Left colon (tissue), 2 donors: ENCODE results near the gene RTRAF. TPM values are rescaled to one million over a fixed set of nuclear protein-coding genes. Genes with fewer than 3 reads are reported as not detected.

Experiments used
- ATAC-seq: fragments of 200-7000 bp; cut with Tn5 transposase; one replicate; pipeline ENCODE4 v1.9.1; 2020; ENCODE audit warnings: mild to moderate bottlenecking, moderate library complexity
- DNase-seq, 2 donors: peaks; one replicate each; pipeline ENCODE4 v3.0.0-alpha.2; 2020
- intact Hi-C, 2 donors: fragments of 100-400 bp; cut with DNase I in 1 of 2; cut with micrococcal nuclease in 1 of 2; formaldehyde crosslinking; loops; one replicate each; pipeline versions ENCODE4 v1.11.2 to v1.14.0; 2022; cut with DNase I, micrococcal nuclease
- total RNA-seq, 2 donors: library from RNA; stranded (reverse); fragmentation: NEBNext Ultra II Directional; extraction: Animal tissue kit (Norgen Biotek cat#: 25700); gene quantifications; one replicate each; pipeline ENCODE4 v1.2.1, GENCODE V29; 2021
- donor health status: DM: no; HTN: no; CAD: no.
- donor health status: DM: yes; HTN: yes; CAD: no.

The RTRAF gene
- total RNA-seq, 2 donors from 2014 or later, result 119 to 136 TPM

DNA sequence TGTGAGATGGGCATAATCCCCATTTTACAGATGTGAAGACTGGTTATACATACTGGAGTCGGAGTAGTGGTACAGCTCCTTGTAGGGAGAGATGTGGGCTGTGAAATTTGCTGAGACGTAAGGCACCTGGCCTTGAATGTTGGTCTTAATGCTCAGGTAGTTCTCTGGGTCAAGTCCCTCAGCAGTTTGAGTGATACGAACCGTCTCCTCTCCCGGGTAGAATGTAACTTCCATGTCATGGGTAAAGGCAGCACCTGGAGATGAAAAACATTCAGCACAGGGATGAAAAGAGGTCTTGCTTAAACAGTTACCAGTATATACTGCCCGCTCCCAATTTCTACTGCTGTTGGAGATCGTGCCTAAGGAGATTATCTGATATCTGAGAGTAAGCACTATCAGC lies 51.3 kb downstream of the RTRAF start:
- ATAC-seq (no peak), DNase-seq (no peak)
- intact Hi-C loops, result no loop called here

DNA sequence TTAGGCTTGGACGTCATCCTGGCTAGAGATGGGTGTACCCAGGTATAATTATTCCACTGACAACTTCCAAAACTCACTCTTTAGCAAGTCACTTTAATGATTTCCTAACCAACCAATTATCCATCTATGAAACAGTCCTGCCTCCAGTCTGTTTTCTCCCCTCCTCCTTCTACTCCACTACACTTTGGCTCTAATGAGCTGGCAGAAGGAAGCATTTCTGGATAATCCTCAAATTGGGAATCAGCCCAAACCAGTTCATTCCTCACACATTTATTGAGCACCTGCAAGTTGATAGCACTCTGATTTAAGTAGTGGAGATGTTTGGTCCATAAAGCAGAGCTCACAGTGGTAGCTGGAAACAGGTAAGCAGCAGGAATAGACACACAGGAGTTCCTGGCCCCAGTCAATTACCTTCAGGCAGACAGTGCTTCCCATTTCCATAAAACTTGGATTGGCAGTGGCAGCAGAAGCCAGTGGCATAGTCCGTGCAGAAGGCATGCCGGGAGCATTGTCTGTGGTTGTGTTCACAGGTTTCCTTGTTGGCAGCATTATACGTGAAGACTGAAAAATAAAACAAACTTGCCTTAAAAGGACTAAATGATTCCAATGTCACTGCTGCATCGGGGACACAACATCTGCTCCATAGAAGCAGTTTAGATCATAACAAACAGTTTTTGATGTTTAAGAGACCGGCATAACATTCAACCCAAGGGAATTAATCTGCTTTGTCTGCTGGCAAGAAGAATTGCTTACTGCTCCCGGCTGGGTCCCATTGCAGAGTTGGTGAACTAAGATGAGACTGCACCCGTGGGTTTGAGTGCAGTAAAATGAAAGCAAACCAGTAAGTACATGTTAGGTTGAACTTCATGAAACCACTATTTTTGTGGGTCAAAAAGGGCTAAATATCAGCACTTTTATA lies 53.3 kb downstream of the RTRAF start:
- intact Hi-C loops, result no loop called here
- ATAC-seq, result peak; percentile 83
- no peak for DNase-seq

DNA sequence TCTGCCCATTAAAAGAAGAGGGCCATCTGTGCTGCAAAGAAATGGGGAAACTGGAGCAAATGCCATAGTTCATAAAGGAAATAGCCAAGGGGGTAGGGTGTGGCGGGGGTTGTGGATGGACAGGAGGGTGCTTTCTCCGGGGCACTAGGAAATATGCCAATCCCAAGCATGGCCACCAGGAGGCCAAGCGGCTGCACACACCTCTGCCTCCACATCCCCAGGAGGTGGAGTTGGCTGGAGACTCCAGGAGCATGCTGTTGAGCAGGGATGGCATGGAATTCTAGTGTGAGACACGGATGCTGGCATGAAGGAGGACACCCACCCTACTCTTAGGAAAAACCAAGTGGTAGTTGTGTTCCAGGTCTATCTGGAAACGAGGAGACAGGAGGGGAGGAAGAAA lies 54.3 kb downstream of the RTRAF start:
- peak; percentile 73 for ATAC-seq
- DNase-seq, result peak in 1 of 2 donors; percentile 51
- intact Hi-C loops, result no loop called here

DNA sequence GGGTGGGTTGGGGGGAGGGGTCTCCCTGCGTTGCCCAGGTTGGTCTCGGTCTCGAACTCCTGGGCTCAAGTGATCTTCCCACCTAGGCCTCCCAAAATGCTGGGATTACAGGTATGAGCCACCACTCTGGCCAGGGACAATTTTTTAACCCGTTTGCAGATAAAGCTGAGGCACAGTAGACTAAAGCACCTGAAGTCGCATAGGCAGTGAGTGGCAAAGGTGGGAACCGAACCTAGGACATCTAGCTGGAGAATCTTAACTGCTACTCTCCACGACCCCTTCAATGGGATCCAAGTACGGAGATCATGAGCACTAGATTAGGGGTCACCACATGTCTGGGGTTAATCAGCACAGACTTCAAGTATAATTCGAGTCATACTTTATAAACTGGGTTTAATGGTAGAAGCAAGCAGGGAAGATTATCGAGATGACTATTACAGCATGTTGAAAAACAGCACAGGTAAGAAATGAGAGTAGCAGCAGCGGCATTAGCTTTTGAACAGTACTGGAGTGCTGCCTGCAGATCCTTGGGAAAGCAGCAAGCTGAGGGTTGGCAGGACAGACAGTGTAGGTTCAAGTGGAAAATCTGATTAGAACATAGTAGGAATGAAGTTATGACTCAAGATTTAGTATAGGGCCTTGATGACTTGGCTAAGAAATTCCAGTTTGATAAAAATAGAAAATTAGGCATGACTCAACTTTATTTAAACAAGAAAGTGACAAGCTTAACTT lies 55.6 kb downstream of the RTRAF start:
- no peak for DNase-seq
- intact Hi-C loops, result no loop called here
- ATAC-seq, result no peak

DNA sequence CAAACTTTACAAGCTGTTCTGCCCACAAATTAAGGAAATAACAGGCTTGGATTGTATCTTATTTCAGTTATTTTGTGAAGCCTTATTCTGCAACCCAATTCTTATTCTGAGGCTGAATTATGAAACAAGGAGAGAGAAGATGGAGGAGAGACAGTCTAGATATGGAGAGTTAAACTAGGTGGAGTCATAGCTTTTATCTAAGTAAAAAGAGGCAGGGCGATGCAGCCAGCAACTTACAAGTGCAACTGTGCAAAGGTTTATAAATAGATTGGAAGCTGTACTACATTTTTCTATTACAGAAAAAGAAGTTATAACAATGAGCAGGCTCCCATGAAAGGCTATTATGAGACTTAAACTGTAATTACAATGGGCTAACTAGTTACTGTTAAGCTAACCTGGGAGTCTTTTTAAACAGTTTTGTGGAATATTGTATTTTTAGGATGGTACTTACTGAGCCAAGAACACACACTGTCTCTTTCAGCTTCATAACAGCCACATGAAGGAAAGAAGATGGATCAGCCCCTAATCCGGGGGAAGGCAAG lies 57.1 kb downstream of the RTRAF start:
- DNase-seq, result no peak
- intact Hi-C loops, result no loop called here
- no peak for ATAC-seq

DNA sequence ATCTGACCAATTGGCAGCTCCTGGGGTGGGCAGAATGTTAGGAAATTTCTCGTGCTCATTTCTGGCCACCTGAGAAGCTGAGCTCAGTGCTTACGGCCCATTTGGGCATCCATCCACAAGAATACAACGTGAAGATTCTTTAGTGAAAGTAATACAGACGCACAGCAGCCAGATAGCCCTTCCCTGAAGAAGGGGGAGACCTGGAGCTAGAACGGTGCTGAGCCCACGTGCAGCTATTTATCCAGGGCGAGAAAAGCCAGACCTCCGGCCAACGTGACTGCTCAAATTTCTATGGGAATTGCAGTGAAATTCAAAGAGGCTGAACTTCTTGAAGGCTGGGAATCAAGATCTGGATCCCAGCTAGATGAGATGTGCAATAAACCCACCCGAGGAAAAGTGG lies 58.8 kb downstream of the RTRAF start:
- no peak for ATAC-seq
- DNase-seq, result no peak
- intact Hi-C loops, result no loop called here

DNA sequence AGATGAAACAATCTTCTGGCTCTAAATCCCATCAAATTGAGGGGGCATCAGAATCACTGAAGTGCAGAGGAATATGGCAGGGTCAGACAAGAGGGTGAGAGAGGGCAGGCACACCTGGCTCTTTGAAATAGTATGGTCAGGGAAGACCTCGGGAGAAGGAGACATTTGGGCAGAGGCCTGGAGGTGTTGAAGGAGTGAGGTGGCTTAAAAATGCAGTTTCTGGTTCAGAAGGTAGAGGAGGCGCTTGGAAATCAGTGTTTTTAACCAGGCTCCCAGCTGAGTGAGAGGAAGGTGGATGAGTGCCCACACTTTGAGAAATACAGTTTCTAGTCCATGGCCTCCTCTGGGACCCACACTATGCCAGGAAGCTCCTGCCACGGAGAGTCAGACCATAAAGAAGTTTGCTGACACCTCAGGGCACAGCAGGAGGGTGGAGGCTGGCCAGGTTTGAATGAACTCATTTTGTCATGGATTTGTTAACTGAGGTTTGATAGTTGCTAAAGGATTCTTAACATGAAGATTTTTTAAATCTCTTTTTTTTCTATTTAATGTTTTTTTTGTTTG lies 59.4 kb downstream of the RTRAF start:
- no peak for DNase-seq
- intact Hi-C loops, result no loop called here
- ATAC-seq, result peak; percentile 48

DNA sequence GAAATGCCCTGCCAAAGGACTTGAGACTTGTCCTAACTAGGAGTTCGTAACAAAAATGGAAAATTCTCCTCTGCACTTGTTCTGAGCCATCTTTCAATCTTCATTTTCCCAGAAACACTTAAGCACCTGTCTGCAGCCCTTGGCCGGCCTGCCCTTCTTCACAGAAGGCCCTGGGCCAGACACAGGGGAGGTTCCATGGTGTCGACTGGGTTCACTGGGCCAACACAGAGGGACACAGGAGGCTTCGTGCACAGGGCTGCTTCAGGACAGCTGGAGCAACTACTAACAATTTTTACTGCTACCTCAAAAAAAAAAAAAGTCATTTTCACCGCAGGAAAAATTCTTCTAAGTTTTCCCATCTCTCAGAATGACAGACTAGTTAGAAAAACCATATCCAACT lies 59.9 kb downstream of the RTRAF start:
- DNase-seq (no peak), ATAC-seq (no peak)
- intact Hi-C loops, result no loop called here

DNA sequence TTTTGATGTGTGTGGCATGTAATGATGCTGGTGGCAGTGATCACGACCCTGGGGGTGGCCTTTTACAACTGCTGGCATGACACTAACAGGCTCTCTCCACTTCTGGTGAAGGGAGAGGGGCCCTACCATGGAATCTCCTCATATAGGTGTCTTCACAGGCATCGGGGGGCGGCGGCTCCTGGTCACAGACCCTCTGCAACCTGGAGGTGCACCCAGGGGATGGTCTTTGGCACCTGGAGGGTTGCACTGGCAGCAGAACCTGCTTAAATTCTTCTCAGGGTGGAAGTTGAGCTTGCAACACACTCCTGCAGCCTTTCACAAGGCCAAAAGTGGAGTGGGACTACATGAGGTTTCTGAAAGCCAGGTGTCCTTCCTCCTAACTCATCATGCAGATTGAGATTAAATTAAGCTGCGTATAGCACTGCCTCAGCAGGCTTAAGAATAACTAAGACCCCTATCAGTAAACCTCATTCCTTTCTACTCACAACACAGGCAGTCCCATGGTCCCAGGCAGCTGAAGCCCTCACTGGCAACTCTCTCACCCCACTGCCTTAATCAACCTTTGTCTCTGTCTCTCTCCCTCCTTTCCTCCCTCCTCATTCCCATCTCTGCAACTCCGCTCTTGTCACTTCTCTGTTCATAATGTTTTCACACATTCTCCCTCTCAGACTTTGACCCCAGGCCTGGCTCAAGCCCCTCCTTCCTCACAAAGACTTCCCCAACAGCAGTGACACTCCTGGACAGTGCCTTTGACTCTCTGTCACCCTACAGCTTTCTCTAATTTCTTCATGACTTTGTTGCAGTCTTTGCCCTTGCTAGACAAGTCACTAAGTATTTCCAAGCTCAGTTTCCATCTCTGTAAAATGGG lies 60.6 kb downstream of the RTRAF start:
- peak in 1 of 2 donors; percentile 25 for DNase-seq
- intact Hi-C loops, result no loop called here
- ATAC-seq, result peak; percentile 96

DNA sequence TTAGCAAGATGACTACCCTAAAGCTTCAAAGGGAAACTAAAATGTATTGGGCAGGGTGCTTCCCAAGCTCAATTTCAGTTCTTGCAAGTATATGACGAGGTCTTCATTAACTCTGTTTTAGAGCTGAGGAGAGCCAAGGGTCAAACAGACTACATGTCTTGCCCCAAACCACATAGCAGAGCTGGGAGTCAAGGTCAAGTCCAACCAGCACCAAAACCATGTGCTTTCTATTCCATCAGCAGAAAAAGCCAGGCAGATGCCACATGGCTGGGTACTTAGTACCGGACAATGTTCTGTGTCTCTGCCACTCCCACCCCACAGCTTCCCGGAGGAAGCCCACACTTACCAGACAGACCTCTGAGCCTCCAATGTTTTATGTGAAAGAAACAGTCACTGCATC lies 61.9 kb downstream of the RTRAF start:
- no peak for ATAC-seq
- DNase-seq, result no peak
- intact Hi-C loops, result no loop called here

DNA sequence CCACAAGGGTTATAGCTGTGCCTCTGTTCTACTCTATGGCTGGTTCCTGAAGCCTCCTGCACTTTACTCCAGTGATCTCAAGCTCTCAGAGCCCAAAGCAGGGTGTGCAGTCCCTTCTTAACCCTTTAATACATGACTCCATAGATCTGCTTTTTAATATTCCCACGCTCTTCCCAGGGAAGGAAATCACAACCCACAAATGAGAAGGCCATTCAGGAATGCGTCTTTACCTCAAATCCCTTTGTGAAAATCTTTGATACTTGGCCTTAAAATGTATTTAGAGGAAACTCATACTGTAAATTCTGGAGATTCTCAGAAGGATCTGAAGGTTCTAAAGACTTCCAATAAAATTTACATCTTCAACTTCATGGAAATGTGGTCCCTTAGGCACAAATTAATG lies 62.5 kb downstream of the RTRAF start:
- DNase-seq (no peak), ATAC-seq (no peak)
- intact Hi-C loops, result no loop called here

DNA sequence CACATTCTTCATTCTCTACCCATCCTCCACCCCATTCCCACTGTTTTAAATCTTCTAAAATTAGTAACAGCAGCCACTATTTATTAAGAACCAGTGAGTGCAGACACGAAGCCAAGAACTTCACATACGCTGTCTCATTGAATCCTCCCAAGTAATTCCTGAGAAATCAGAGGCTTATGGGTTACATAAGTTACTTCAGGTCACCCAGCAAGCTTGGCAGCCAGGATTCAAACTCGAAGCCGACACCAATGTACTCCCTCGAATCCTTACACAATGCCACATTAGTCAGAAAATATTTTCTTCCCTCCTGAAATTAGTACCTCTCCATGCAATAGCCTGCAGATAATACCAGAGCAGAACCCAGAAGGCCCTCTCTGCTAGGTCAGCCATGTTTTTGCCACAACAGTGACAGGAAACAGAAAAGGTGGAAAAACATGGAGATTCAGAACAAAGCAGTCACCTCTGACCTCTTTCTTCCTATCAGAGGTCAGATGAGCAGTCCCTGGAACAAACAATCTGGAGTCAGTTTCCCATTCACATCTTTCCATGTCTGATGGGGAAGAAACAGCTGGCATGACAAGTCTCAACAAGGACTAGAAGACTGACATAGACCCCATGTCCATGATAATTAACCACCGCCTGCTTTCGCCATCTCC lies 63.1 kb downstream of the RTRAF start:
- ATAC-seq (no peak), DNase-seq (no peak)
- intact Hi-C loops, result no loop called here

DNA sequence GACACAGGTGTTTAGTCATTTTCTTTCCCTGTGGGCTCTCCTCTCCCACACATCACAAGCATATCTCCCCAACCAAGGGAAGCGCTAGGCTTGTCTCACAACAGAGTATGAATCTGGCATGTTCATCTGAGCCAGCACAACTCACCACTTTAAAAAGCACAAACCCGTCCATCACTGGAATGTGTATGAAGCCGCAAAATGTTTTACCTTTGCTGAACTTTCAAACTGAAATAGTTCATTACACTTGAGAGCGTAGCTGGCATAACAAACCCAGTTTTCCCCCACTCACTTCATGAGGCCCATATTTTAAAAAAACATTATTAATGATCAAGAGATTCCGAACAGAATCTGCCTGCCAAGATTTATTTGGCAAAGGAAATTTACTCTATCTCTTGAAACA lies 63.7 kb downstream of the RTRAF start:
- no peak for ATAC-seq
- intact Hi-C loops, result no loop called here
- DNase-seq, result no peak

DNA sequence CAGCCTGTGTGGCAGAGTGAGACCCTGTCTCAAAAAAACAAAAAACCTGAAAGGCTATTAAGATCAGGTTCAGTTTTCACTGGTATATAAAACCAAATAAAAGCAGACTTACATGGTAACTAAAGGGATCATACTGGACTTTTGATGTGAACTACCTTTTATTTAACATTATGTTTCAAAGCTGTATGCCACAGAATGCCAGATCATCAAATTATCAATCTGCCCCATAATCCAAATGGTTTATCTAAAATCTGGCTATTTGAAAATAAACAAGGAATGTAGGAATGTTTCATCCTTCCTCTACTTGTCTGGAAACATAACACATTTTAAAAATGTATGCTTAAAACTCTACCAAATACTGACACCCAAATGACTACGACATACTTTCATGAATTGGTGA lies 65.3 kb downstream of the RTRAF start:
- intact Hi-C loops, result no loop called here
- DNase-seq, result no peak
- ATAC-seq, result no peak

DNA sequence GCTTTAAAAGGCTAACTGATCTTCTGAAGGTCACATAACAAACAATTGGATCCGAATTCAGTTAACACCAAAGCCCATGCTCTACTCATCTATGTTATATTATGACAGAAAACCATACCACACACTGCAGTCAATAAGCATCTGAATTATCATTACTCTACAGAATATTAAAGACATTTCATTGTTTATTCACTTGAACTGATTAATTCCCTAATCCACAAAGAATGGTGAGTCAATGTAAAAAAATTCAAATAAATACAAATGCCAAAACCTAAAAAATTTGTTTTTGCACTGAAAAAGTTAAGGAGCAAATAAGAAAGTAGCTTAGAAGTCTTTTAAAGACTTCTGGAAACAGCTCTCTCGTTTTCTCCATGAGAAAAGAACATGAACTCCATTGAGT lies 65.8 kb downstream of the RTRAF start:
- DNase-seq (no peak), ATAC-seq (no peak)
- intact Hi-C loops, result no loop called here

DNA sequence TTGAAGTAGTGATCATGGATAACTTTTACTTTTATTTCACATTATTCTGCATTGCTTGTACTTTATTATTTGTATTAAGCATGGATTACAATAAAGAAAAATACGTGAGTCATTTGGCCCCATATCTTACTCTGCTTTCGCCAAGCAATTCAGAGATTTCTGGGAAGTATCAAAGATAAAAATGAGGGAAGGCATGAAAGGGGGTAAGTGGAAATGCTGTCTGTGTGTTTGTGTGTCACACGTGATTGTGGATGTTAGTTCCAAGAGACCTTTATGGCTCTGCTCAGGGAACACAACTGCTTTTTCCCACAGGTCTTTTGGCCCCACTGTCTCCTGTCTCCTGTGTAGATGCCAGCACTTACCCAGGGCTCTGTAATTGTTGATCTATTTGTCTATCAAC lies 69.0 kb downstream of the RTRAF start:
- DNase-seq (no peak), ATAC-seq (no peak)
- intact Hi-C loops, result no loop called here

DNA sequence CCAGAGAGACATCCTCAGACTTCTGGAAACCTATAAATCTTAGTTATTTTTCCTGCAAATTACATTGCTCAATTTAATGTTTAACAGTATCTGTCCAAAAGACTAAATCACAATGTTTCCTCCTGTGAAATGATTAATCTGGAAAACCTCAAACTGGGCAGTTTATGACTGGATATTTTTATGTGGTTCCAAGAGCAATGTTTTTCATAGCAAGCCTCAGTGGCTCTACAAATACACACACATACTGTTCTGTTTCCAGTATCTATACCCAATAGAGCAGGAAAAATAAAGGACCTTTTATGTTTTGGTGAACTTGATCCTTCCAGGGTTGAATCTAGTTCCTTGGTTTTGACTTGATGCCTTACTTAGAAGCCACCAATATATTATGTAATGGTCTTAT lies 70.3 kb downstream of the RTRAF start:
- DNase-seq (no peak), ATAC-seq (no peak)
- intact Hi-C loops, result no loop called here

DNA sequence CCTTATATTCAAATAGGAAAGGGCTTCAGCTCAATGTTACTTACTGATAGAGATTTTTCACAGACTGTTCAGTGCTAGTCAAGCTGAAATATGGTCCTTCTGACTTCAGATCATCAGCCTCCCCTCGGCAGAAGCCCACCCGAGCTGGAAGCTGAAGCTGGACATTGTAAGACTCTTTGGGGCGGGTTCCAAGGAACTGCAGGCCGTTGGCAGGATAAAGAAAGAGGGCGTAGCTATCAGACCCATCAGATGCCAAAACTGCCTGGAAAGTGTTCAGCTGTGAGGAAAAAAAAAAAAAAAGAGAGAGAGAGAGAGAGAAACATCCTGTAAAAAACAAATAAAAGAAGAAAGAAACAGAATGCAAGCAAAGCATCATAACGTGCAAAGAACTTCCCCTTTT lies 70.7 kb downstream of the RTRAF start:
- ATAC-seq, result no peak
- intact Hi-C loops, result no loop called here
- no peak for DNase-seq
